Skeletal muscle satellite cell (primary cell): ENCODE results near the gene PNPLA6. TPM values are rescaled to one million over a fixed set of nuclear protein-coding genes. Genes with fewer than 3 reads are reported as not detected.
A peak's percentile ranks its signal among the peaks of the same experiment; 100 is the strongest.

Experiments
- H3K27me3 ChIP-seq: 2 replicates; pipeline ENCODE4 v1.7.0; 2013; ENCODE audit warnings: low read length; ENCODE audit not compliant: control insufficient read depth, insufficient read depth
- H3K36me3 ChIP-seq: 2 replicates; pipeline ENCODE4 v1.7.0; 2013; ENCODE audit warnings: mild to moderate bottlenecking, control low read depth, low read length; ENCODE audit not compliant: insufficient read depth
- H3K4me1 ChIP-seq: 2 replicates; pipeline ENCODE4 v1.7.0; 2013; ENCODE audit warnings: low read length; ENCODE audit not compliant: control insufficient read depth, insufficient read depth
- H3K4me2 ChIP-seq: 2 replicates; pipeline ENCODE4 v1.7.0; 2013; ENCODE audit warnings: mild to moderate bottlenecking, low read length
- H3K4me3 ChIP-seq: 2 replicates; pipeline ENCODE4 v1.7.0; 2013; ENCODE audit warnings: low read length
- H3K9ac ChIP-seq: 2 replicates; pipeline ENCODE4 v1.7.0; 2013; ENCODE audit warnings: mild to moderate bottlenecking, low read depth, low read length, moderate library complexity
- H3K9me3 ChIP-seq: replicated peaks from 2 replicates; pipeline ENCODE4 v1.7.0; 2013; ENCODE audit warnings: mild to moderate bottlenecking, control low read depth, low read length
- total RNA-seq: library from RNA; depleted of rRNA; stranded (reverse); fragments of >200 nt; gene quantifications from 2 replicates; pipeline ENCODE4 v1.2.3, GENCODE V29; 2012; rRNA removed

The PNPLA6 gene
- 56.1 and 64.6 TPM in 2 replicates for total RNA-seq

DNA sequence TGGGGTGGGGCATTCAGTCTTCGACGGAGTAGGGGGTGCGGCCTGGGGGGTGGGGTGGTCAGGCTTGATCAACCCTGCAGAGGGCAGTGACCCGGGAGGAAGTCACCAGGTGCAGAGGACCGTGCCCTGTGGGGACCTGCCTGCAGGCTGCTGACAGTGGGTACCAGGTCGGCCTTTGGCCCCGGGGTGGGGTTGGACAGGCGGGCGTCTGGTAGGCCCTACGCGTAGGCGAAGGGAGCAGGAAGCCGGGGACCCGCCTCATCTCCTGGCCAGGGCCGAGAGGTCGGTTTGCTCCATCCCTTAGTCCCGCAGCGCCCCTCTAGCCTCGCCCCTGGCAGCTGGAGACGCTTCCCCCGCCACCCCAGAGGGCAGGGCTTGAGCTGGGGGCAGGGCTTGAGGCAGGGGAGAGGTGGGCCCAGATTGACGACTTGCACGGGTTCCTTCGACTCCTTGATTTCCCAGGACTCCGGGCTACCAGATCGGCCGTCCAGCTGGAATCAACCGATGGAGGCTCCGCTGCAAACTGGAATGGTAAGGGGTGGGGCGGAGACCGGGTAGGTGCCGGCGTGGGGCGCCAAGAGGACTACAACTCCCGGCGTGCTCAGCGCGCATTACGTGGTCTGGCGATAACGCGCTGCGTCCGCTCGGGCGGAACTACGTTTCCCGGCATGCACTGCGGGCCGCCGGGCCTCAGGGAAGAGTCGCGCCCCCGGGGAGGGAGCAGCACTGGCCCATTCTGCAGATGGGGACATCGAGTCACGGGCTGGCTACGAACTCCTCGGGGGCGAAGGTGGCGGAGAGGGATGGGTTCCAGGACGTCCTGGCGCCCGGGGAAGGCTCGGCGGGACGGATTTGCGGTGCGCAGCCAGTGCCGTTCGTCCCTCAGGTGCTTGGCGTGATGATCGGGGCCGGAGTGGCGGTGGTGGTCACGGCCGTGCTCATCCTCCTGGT, at the start of gene PNPLA6:
TSS of gene PNPLA6 (plus strand) at position 671 of the 951 bp plus-strand sequence. CDS start at position 743, 72 bp downstream.
- Histone ChIP-seq H3K27me3 (no peaks in the 10 kb centered on the region), H3K4me1 (peaks cover 15% of the 10 kb centered on the region), H3K36me3 (peaks cover 9% of the 10 kb centered on the region), H3K9ac (peak within 1 kb of the TSS; percentile 88), H3K4me3 (peak within 1 kb of the TSS; percentile 98), H3K4me2 (peak within 1 kb of the TSS; percentile 99), H3K9me3 (no peaks in the 10 kb centered on the region)

DNA sequence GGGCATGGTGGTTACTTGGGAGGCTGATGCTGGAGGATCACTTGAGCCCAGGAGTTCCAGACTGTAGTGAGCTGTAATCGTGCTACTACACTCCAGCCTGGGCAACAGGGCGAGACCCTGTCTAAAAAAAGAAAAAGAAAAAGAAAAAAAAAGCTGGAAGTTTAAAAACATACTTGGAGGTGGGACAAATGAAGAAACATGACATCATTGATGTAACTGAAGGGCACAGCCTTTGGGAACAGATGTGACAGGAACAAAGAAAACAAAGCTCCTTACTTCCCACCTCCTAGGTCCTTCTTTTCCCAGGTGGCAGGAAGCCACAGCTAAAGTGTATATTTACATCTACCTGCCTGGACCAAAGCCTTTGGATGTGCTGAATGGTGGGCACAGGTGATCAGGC, 48.6 kb upstream of the PNPLA6 start:
- H3K9ac ChIP-seq: no peak overlapping the region
- peaks cover 8% of the 10 kb centered on the region for H3K4me1 ChIP-seq
- H3K4me2 ChIP-seq: no peak overlapping the region
- H3K27me3 ChIP-seq: no peaks in the 10 kb centered on the region
- no peak overlapping the region for H3K4me3 ChIP-seq
- no peaks in the 10 kb centered on the region for H3K9me3 ChIP-seq
- H3K36me3 ChIP-seq: no peaks in the 10 kb centered on the region

DNA sequence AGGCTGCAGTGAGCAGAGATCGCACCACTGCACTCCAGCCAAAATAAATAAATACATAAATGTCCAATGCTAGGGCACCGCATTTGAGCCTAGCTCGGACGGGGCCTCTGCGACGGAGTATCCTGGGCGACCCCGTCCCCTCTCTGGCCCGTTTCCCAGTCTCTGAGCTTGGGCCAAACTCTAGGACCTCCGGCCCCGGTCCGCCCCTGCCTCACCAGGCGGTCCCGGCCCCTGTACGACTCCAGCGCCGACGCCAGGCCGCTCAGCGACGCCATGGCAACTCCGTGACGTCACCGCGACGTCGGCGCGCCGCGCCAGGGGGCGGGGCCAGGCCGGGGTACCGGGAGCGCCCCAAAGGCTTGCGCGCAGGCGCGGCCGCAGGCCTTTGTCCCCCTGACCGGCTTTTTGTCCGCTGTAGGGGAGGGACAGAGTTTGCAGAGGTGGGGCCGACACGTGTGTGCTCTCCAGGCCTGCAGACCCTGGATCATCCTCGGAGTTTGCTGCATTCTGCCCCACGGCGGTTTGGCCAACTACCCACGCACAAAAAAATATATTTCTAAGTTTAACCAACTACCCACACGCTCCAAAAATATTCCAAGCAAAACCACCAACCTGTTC, 46.7 kb upstream of the PNPLA6 start, which contains the start of gene PEX11G:
TSS of gene PEX11G (minus strand) at position 300 of the 618 bp plus-strand sequence. CDS start at position 275, 25 bp downstream.
- Histone ChIP-seq H3K4me2 (peak within 1 kb of the TSS; percentile 94), H3K4me3 (peak within 1 kb of the TSS; percentile 82), H3K27me3 (no peaks in the 10 kb centered on the region)

DNA sequence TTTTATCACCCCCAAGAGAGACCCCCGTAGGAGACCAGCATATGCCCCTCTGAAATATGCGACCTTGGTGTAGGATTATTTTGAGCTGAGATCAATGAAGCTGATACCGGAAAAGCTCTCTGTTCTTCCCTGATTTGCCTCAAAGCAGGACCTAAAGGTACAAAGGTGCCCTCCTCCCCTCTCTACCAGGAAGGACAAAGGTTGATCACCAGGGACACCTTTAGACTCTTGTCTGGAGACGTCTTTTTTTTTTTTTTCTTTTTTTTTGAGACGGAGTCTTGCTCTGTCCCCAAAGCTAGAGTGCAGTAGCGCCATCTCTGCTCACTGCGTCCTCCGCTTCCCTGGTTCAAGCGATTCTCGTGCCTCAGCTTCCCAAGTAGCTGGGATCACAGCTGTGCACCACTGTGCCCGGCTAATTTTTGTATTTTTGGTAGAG, 45.9 kb upstream of the PNPLA6 start:
- no peak overlapping the region for H3K9ac ChIP-seq
- no peak overlapping the region for H3K4me3 ChIP-seq
- peaks cover 15% of the 10 kb centered on the region for H3K4me1 ChIP-seq

More for the DNA sequence above, 46.7 kb upstream of the PNPLA6 start, which contains the start of gene PEX11G:
- H3K9me3 ChIP-seq: no peaks in the 10 kb centered on the region
- H3K4me1 ChIP-seq: peaks cover 8% of the 10 kb centered on the region
- peak within 1 kb of the TSS; percentile 88 for H3K9ac ChIP-seq
- no peaks in the 10 kb centered on the region for H3K36me3 ChIP-seq

DNA sequence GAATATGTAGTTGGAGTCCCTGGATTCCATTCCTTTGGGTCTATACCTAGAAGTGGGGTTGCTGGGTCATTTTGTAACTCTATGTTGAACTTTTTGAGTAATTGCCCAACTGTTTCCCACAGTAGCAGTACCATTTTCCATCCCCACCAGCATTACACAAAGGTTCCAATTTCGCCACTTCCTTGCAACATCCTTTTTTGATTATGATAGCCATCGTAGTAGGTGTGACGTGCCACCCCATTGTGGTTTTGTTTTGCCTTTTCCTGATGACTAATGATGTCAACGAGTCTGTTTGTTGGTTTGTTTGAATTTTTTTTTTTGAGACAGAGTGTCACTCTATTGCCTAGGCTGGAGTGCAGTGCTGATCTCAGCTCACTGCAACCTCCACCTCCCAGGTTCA, 43.4 kb upstream of the PNPLA6 start:
- Histone ChIP-seq H3K9ac (no peak overlapping the region), H3K4me3 (no peak overlapping the region)

More for the DNA sequence above, 45.9 kb upstream of the PNPLA6 start:
- H3K9me3 ChIP-seq: no peaks in the 10 kb centered on the region
- no peaks in the 10 kb centered on the region for H3K27me3 ChIP-seq
- H3K36me3 ChIP-seq: no peaks in the 10 kb centered on the region
- H3K4me2 ChIP-seq: peak overlapping the region; percentile 94

DNA sequence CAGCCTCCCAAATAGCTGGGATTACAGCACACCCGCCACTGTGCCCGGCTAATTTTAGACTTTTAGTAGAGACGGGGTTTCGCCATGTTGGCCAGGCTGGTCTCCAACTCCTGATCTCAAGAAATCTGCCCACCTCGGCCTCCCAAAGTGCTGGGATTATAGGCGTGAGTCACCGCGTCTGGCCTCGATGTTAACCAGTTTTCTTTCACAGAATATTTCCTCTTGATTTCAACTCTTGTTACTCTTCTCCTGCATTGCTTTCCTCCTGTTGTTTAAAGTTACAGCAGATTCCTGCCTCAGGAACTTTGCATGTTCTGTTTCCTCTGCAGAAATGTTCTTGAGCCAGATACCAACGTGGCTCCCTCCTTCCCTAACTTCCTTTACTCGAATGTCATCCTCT, 43.0 kb upstream of the PNPLA6 start:
- no peaks in the 10 kb centered on the region for H3K9me3 ChIP-seq
- H3K9ac ChIP-seq: no peak overlapping the region
- no peaks in the 10 kb centered on the region for H3K36me3 ChIP-seq
- no peak overlapping the region for H3K4me3 ChIP-seq
- peaks cover 4% of the 10 kb centered on the region for H3K27me3 ChIP-seq
- H3K4me1 ChIP-seq: peaks cover 15% of the 10 kb centered on the region
- no peak overlapping the region for H3K4me2 ChIP-seq

More for the DNA sequence above, 43.4 kb upstream of the PNPLA6 start:
- Histone ChIP-seq H3K27me3 (peaks cover under 1% of the 10 kb centered on the region), H3K4me1 (peaks cover 15% of the 10 kb centered on the region), H3K4me2 (no peak overlapping the region), H3K36me3 (no peaks in the 10 kb centered on the region), H3K9me3 (no peaks in the 10 kb centered on the region)

DNA sequence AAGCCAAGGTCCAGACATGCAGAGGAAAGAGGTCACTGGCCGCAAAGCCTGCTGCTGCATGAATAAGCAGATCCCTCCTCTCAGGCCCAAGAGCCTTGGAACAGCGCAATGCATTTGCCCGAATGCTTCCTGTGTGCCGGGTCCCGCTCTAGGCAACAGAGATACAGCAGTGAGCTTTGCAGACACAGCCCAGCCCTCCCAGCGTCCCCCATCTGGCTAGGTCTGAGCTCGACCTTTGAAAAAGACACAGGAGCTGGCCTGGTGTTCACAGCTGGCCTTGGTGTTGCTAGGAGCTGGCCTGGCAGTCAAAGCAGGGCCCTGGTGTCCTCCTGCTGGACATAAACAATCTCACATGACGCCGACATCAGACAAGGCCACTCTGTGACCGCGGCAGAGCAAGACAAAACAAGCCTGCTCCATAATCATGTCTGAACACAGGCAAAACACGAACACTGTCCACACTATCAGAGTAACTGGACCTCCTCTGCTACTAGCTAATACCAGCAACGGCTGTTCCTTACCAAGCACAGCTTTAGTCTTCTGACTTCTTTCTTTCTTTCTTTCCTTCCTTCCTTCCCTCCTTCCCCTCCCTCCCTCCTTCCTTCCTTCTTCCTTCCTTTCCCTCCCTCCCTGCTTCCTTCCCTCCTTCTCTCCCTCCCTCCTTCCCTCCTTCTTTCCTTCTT, 41.0 kb upstream of the PNPLA6 start:
- Histone ChIP-seq H3K36me3 (no peaks in the 10 kb centered on the region), H3K4me1 (peaks cover 7% of the 10 kb centered on the region), H3K4me2 (peak overlapping the region; percentile 5), H3K4me3 (no peak overlapping the region), H3K27me3 (peaks cover 13% of the 10 kb centered on the region), H3K9ac (peak overlapping the region; percentile 46), H3K9me3 (no peaks in the 10 kb centered on the region)

DNA sequence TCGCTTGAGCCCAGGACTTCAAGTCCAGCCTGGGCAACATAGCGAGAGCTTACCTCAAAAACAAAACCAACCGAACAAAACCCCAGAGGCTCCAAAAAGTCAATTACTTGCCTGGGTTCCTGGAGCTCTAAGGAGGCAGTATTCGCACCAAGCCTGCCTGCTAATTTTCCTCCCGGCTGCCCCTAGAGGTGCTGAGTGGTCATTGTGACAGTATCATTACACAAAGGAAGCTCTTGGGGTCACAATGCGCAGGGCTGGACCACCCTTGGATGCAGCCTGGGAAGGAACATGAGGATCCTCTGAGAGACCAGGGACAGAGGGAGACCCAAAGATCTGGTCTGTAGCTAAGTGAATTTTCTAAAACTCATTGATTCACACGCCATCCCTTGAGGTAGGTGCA, 38.2 kb upstream of the PNPLA6 start:
- Histone ChIP-seq H3K4me2 (no peak overlapping the region), H3K9ac (no peak overlapping the region), H3K36me3 (no peaks in the 10 kb centered on the region), H3K9me3 (no peaks in the 10 kb centered on the region), H3K4me3 (no peak overlapping the region), H3K27me3 (peaks cover 25% of the 10 kb centered on the region), H3K4me1 (peaks cover 7% of the 10 kb centered on the region)

DNA sequence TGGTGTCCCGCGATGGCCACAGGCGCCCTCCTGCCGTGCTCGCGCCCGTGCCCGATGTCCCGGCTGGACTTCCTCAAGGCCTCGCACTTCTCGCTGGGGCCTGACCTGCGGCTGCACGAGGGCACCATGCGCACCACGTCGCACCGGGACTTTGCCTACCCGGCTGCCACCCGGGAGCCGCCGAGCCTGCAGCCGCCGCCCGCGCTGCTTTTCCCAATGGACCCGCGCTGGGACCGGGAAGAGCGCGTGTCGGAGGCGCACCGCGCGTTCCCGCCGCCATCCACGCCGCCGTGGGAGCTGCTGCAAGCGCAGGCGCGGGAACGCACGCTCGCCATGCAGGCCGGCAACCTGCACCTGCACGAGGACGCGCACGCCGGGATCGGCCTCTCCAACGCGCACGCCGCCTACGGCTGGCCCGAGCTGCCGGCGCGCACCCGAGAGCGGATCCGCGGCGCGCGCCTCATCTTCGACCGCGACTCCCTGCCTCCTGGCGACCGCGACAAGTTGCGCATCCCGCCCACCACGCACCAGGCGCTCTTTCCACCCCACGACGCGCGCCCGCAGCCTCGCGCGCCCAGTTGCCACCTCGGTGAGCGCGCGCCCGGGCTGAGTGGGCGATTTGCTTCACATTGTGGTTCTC, 34.6 kb upstream of the PNPLA6 start:
- Histone ChIP-seq H3K27me3 (peaks cover 30% of the 10 kb centered on the region), H3K9ac (no peak overlapping the region), H3K4me1 (peaks cover 4% of the 10 kb centered on the region), H3K4me2 (peak overlapping the region; percentile 89), H3K9me3 (no peaks in the 10 kb centered on the region), H3K4me3 (peak overlapping the region; percentile 67), H3K36me3 (no peaks in the 10 kb centered on the region)

DNA sequence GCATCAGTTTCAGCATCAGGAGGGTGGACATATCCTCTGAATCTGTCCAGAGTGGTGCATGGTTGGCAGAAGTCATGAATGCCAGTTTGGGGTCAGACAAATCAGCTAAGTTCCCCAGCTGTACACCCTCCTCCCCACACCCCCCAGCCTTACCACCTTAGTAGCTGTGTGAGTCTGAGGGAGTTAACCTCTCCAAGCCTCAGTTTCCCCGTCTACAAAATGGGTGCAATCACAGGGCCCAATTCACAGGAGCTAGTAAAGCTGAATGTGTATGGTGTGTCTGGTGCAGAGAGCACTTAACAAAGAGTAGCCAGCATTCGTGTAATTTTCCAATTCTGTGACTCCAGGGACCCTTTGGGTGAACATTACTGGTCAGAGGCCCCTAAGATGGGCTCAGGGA, 33.0 kb upstream of the PNPLA6 start:
- Histone ChIP-seq H3K9ac (no peak overlapping the region), H3K4me1 (peaks cover 4% of the 10 kb centered on the region), H3K4me3 (no peak overlapping the region), H3K27me3 (peaks cover 25% of the 10 kb centered on the region), H3K36me3 (no peaks in the 10 kb centered on the region), H3K9me3 (no peaks in the 10 kb centered on the region), H3K4me2 (no peak overlapping the region)
